ENCODE measurements around the gene EDN2.

EDN2 gene

GRCh38 chr1:41528726-41529605 is 44.5 kb upstream of the EDN2 start:
- no peak for ATAC-seq
- TF ChIP-seq PATZ1 (CRISPR knock-in tag; IDR thresholded peaks at IDR 0.05; ENCODE audit: borderline replicate concordance) (no peak), ZNF8 (CRISPR knock-in tag; IDR thresholded peaks at IDR 0.05) (no peak), SNAI2 (CRISPR knock-in tag; IDR thresholded peaks at IDR 0.05) (no peak), POU6F1 (CRISPR knock-in tag; IDR thresholded peaks at IDR 0.05; ENCODE audit: borderline replicate concordance, low read depth) (no peak), PPARA (CRISPR knock-in tag; IDR thresholded peaks at IDR 0.05; ENCODE audit: borderline replicate concordance) (no peak), ZC3H10 (CRISPR knock-in tag; IDR thresholded peaks at IDR 0.05) (no peak), CSDC2 (CRISPR knock-in tag; IDR thresholded peaks at IDR 0.05) (no peak), RARB (CRISPR knock-in tag; IDR thresholded peaks at IDR 0.05) (no peak), OSR1 (CRISPR knock-in tag; IDR thresholded peaks at IDR 0.05) (no peak), ZFP30 (CRISPR knock-in tag; IDR thresholded peaks at IDR 0.05) (no peak), TCF4 (CRISPR knock-in tag; IDR thresholded peaks at IDR 0.05; ENCODE audit: borderline replicate concordance) (no peak), TOX (CRISPR knock-in tag; IDR thresholded peaks at IDR 0.05; ENCODE audit: borderline replicate concordance) (no peak), ZNF565 (CRISPR knock-in tag; conservative IDR thresholded peaks at IDR 0.05; ENCODE audit: low read depth) (no peak)

GRCh38 chr1:41528106-41528505 is 43.6 kb upstream of the EDN2 start:
- TF ChIP-seq GLIS3 (CRISPR knock-in tag; IDR thresholded peaks at IDR 0.05) (no peak), TCF4 (CRISPR knock-in tag; IDR thresholded peaks at IDR 0.05; ENCODE audit: borderline replicate concordance) (no peak), PPARA (CRISPR knock-in tag; IDR thresholded peaks at IDR 0.05; ENCODE audit: borderline replicate concordance) (no peak), BACH2 (CRISPR knock-in tag; IDR thresholded peaks at IDR 0.05; ENCODE audit: borderline replicate concordance) (no peak), TSHZ2 (CRISPR knock-in tag; IDR thresholded peaks at IDR 0.05) (no peak), ZNF8 (CRISPR knock-in tag; IDR thresholded peaks at IDR 0.05) (no peak), ZC3H10 (CRISPR knock-in tag; IDR thresholded peaks at IDR 0.05) (no peak), ARNTL (CRISPR knock-in tag; IDR thresholded peaks at IDR 0.05; ENCODE audit: borderline replicate concordance, low read depth) (no peak), OSR1 (CRISPR knock-in tag; IDR thresholded peaks at IDR 0.05) (no peak), ZNF565 (CRISPR knock-in tag; conservative IDR thresholded peaks at IDR 0.05; ENCODE audit: low read depth) (no peak)
- no peak for ATAC-seq

GRCh38 chr1:41526956-41527561 is 42.6 kb upstream of the EDN2 start:
- TF ChIP-seq ARNTL (CRISPR knock-in tag; IDR thresholded peaks at IDR 0.05; ENCODE audit: borderline replicate concordance, low read depth), result no peak
- no peak for TF ChIP-seq TCF4 (CRISPR knock-in tag; IDR thresholded peaks at IDR 0.05; ENCODE audit: borderline replicate concordance)
- no peak for ATAC-seq

- no peak for ATAC-seq
- TF ChIP-seq ZC3H10 (CRISPR knock-in tag; IDR thresholded peaks at IDR 0.05) (no peak), ZFP3 (CRISPR knock-in tag; IDR thresholded peaks at IDR 0.05) (no peak), RARB (CRISPR knock-in tag; IDR thresholded peaks at IDR 0.05) (no peak), CSRNP3 (CRISPR knock-in tag; IDR thresholded peaks at IDR 0.05) (no peak), CSDC2 (CRISPR knock-in tag; IDR thresholded peaks at IDR 0.05) (no peak), TSHZ2 (CRISPR knock-in tag; IDR thresholded peaks at IDR 0.05) (no peak), GLIS3 (CRISPR knock-in tag; IDR thresholded peaks at IDR 0.05) (no peak), ISL1 (CRISPR knock-in tag; IDR thresholded peaks at IDR 0.05) (no peak), POU6F1 (CRISPR knock-in tag; IDR thresholded peaks at IDR 0.05; ENCODE audit: borderline replicate concordance, low read depth) (no peak)
Measured at GRCh38 chr1:41525891-41526587, 41.6 kb upstream of the EDN2 start.

Measured in SK-N-SH treated with all-trans-retinoic acid at 6 μM for 48 hours (cell line).